ENCODE results near the gene TMEM179. TPM values are rescaled to one million over a fixed set of nuclear protein-coding genes. Genes with fewer than 3 reads are reported as not detected.
A peak's percentile ranks its signal among the peaks of the same experiment; 100 is the strongest.

The TMEM179 gene
- polyA plus RNA-seq, 1 donor from 2014 or later: 20.3 TPM

DNA sequence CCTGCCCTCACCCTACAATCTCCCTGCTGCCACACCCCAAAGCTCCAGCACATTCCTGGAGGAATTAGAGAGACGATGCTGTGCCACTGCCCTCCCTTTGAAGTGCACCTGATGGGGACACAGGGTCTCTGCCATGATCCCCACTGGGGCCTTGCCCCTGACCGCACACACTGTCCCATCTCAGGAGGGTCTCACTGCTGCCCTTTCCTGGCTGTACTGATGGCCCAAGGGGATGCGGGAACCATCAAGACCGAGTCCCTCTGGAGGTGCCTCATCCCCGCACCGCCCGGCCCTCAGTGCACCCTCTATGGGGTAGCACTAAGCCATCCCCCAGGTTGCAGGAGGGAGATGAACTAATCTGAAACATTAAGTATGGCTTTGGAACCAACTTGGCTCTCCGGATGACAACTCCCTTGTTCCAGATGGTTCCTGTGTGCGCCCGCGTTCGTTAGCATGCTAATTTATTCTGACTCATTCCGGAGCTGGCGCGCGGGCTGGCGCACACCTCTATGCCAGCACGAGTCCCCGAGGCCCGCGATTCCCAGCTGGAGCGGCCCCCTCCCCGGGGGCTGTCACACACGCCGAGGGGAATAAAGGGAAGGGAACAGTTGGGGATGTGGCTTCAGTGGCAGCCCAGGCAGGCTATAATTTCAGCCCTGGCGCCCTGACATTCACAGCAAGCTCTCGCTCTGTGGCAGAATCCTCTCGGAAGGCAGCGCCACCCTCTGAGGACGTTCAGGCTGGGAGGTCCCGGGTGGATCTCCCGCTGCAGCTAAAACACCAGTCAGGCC is 59.2 kb downstream of the TMEM179 start:
- Histone ChIP-seq H3K9me3 (ENCODE audit: low read length) (no peaks in the 10 kb centered on the region), H3K79me2 (replicated peaks; ENCODE audit: insufficient read depth, low read length) (no peaks in the 10 kb centered on the region), H2AFZ (ENCODE audit: low read depth, low read length) (no peak overlapping the region), H3K36me3 (ENCODE audit: insufficient read depth, low read length) (no peaks in the 10 kb centered on the region), H3K9ac (ENCODE audit: low read length) (no peak overlapping the region), H4K20me1 (ENCODE audit: insufficient read depth) (no peaks in the 10 kb centered on the region), H3K27me3 (ENCODE audit: insufficient read depth, low read depth, low read length) (no peaks in the 10 kb centered on the region), H3K27ac (ENCODE audit: low read length) (no peak overlapping the region), H3K4me3 (ENCODE audit: low read length) (no peak overlapping the region), H3F3A (ENCODE audit: insufficient read depth, low read length, poor library complexity, severe bottlenecking) (no peaks in the 10 kb centered on the region), H3K4me2 (ENCODE audit: low read length) (no peak overlapping the region), H3K9me2 (ENCODE audit: insufficient read depth, low read length) (no peaks in the 10 kb centered on the region)
- TF ChIP-seq EP300 (conservative IDR thresholded peaks at IDR 0.05; ENCODE audit: poor library complexity, severe bottlenecking): no peak
- no peak for TF ChIP-seq TAF1 (IDR thresholded peaks at IDR 0.05; ENCODE audit: low read depth)
- TF ChIP-seq, protein P1, sequence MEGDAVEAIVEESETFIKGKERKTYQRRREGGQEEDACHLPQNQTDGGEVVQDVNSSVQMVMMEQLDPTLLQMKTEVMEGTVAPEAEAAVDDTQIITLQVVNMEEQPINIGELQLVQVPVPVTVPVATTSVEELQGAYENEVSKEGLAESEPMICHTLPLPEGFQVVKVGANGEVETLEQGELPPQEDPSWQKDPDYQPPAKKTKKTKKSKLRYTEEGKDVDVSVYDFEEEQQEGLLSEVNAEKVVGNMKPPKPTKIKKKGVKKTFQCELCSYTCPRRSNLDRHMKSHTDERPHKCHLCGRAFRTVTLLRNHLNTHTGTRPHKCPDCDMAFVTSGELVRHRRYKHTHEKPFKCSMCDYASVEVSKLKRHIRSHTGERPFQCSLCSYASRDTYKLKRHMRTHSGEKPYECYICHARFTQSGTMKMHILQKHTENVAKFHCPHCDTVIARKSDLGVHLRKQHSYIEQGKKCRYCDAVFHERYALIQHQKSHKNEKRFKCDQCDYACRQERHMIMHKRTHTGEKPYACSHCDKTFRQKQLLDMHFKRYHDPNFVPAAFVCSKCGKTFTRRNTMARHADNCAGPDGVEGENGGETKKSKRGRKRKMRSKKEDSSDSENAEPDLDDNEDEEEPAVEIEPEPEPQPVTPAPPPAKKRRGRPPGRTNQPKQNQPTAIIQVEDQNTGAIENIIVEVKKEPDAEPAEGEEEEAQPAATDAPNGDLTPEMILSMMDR (IDR thresholded peaks at IDR 0.05; ENCODE audit: poor library complexity, severe bottlenecking): no peak
- TF ChIP-seq SMC3 (conservative IDR thresholded peaks at IDR 0.05; ENCODE audit: poor library complexity): no peak
- no peak for TF ChIP-seq RAD21 (conservative IDR thresholded peaks at IDR 0.05)
- TF ChIP-seq EZH2 (IDR thresholded peaks at IDR 0.05; ENCODE audit: borderline replicate concordance, insufficient read depth, low read length, poor library complexity, severe bottlenecking): no peak
- TF ChIP-seq MXI1 (conservative IDR thresholded peaks at IDR 0.05; ENCODE audit: poor library complexity, severe bottlenecking): no peak
- TF ChIP-seq, protein P2, sequence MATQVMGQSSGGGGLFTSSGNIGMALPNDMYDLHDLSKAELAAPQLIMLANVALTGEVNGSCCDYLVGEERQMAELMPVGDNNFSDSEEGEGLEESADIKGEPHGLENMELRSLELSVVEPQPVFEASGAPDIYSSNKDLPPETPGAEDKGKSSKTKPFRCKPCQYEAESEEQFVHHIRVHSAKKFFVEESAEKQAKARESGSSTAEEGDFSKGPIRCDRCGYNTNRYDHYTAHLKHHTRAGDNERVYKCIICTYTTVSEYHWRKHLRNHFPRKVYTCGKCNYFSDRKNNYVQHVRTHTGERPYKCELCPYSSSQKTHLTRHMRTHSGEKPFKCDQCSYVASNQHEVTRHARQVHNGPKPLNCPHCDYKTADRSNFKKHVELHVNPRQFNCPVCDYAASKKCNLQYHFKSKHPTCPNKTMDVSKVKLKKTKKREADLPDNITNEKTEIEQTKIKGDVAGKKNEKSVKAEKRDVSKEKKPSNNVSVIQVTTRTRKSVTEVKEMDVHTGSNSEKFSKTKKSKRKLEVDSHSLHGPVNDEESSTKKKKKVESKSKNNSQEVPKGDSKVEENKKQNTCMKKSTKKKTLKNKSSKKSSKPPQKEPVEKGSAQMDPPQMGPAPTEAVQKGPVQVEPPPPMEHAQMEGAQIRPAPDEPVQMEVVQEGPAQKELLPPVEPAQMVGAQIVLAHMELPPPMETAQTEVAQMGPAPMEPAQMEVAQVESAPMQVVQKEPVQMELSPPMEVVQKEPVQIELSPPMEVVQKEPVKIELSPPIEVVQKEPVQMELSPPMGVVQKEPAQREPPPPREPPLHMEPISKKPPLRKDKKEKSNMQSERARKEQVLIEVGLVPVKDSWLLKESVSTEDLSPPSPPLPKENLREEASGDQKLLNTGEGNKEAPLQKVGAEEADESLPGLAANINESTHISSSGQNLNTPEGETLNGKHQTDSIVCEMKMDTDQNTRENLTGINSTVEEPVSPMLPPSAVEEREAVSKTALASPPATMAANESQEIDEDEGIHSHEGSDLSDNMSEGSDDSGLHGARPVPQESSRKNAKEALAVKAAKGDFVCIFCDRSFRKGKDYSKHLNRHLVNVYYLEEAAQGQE (IDR thresholded peaks at IDR 0.05; ENCODE audit: borderline replicate concordance): no peak
- TF ChIP-seq POLR2AphosphoS5 (IDR thresholded peaks at IDR 0.05): peak; percentile 16

DNA sequence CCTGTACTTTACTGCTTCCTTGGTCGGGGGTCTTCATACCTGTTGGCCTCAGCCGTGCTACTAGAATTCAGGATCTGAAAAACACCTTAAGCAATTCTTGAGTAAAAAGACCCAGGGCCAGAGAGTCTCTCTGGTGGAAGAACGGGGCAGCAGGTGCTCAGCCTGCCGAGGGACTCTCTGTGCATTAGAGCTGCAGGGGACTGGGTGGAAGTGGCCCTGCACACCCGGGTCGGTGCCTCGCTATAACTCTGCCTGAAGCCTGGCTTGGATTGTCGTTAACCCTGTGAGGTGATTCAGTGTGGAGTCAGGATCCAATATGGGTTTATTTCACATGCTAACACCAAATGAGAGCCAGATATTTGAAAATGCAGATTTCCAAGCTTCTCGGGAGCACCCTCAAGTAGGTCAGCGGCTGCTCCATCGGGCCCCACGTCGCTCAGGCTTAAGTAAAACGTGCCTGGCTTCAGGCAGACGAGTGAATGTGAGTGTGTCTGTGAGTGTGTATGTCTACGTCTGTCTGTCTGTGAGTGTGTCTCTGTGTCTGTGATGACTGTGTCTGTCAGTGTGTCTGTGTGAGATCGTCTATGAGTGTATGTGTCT is 60.1 kb downstream of the TMEM179 start:
- Histone ChIP-seq H3F3A (ENCODE audit: insufficient read depth, low read length, poor library complexity, severe bottlenecking) (no peaks in the 10 kb centered on the region), H3K9me2 (ENCODE audit: insufficient read depth, low read length) (no peaks in the 10 kb centered on the region), H3K9me3 (ENCODE audit: low read length) (no peaks in the 10 kb centered on the region), H3K4me3 (ENCODE audit: low read length) (no peak overlapping the region), H3K36me3 (ENCODE audit: insufficient read depth, low read length) (no peaks in the 10 kb centered on the region), H3K27me3 (ENCODE audit: insufficient read depth, low read depth, low read length) (no peaks in the 10 kb centered on the region), H2AFZ (ENCODE audit: low read depth, low read length) (no peak overlapping the region), H4K20me1 (ENCODE audit: insufficient read depth) (no peaks in the 10 kb centered on the region), H3K4me2 (ENCODE audit: low read length) (no peak overlapping the region), H3K27ac (ENCODE audit: low read length) (no peak overlapping the region), H3K9ac (ENCODE audit: low read length) (peak overlapping the region; percentile 6), H3K79me2 (replicated peaks; ENCODE audit: insufficient read depth, low read length) (no peaks in the 10 kb centered on the region)
- no peak for TF ChIP-seq POLR2AphosphoS5 (IDR thresholded peaks at IDR 0.05)
- no peak for TF ChIP-seq SMC3 (conservative IDR thresholded peaks at IDR 0.05; ENCODE audit: poor library complexity)
- TF ChIP-seq TAF1 (IDR thresholded peaks at IDR 0.05; ENCODE audit: low read depth): no peak
- TF ChIP-seq, protein P1 (IDR thresholded peaks at IDR 0.05; ENCODE audit: poor library complexity, severe bottlenecking): no peak
- no peak for TF ChIP-seq MXI1 (conservative IDR thresholded peaks at IDR 0.05; ENCODE audit: poor library complexity, severe bottlenecking)
- TF ChIP-seq RAD21 (conservative IDR thresholded peaks at IDR 0.05): no peak
- TF ChIP-seq, protein P2 (IDR thresholded peaks at IDR 0.05; ENCODE audit: borderline replicate concordance): no peak
- TF ChIP-seq EZH2 (IDR thresholded peaks at IDR 0.05; ENCODE audit: borderline replicate concordance, insufficient read depth, low read length, poor library complexity, severe bottlenecking): no peak
- TF ChIP-seq EP300 (conservative IDR thresholded peaks at IDR 0.05; ENCODE audit: poor library complexity, severe bottlenecking): no peak

All from neural cell (in vitro differentiated cells).